ENCODE results near the gene NUDT2.

Gene NUDT2

GRCh38 chr9:34387239-34387638 lies 57.9 kb downstream of the NUDT2 start:
- no peak for DNase-seq

- no peak for DNase-seq
Measured at GRCh38 chr9:34392511-34392910, 63.1 kb downstream of the NUDT2 start.
